Endothelial cell of umbilical vein (primary cell): ENCODE results near the gene IGFBP2. TPM values are rescaled to one million over a fixed set of nuclear protein-coding genes. Genes with fewer than 3 reads are reported as not detected.

Experiments used
- BruUV-seq: library from RNA; stranded (reverse); fragments of 400-500 nt; replicated peaks from 2 replicates; lab custom pipeline; 2021; lab: Mats Ljungman, UMichigan
- CTCF ChIA-PET: fragments of 300-600, 350-600 bp; sonication (Branson Sonifier 250); formaldehyde crosslinking; loops from one replicate; lab custom pipeline; 2021; ENCODE audit warnings: antibody characterized with exemption, inconsistent platforms; lab: Charles Lee
- POLR2A ChIA-PET: fragments of 300-600, 350-600 bp; sonication (Branson Sonifier 250); formaldehyde crosslinking; loops from one replicate; lab custom pipeline; 2021; ENCODE audit warnings: antibody characterized with exemption, inconsistent platforms; lab: Charles Lee
- DNase-seq: peaks from one replicate; pipeline ENCODE4 v3.0.0-alpha.2; 2011; ENCODE audit warnings: low read depth, low spot score
- FAIRE-seq: peaks from 2 replicates; lab custom pipeline; 2011; peaks lifted over from hg19 to GRCh38; lab: Jason Lieb, UNC
- H2AFZ ChIP-seq: 2 replicates; pipeline ENCODE4 v1.6.0; 2012; ENCODE audit warnings: low read depth, low read length, control low read depth, inconsistent platforms
- H3K27ac ChIP-seq: 2 replicates; pipeline ENCODE4 v1.5.1; 2011; ENCODE audit warnings: low read depth, mild to moderate bottlenecking, control low read depth, low read length, moderate library complexity; ENCODE audit not compliant: insufficient read depth
- H3K27me3 ChIP-seq, 2 experiments: 2 replicates each; pipeline versions ENCODE4 v1.6.0 to v1.6.1; 2011; ENCODE audit warnings: low read length in 2 of 2, mixed read lengths in 1 of 2; ENCODE audit not compliant: control insufficient read depth in 2 of 2, insufficient read depth in 2 of 2
- H3K36me3 ChIP-seq, 2 experiments: 2 replicates in 1 of 2; 3 replicates in 1 of 2; pipeline ENCODE4 v1.5.1; 2011; ENCODE audit warnings: low read length in 2 of 2, mild to moderate bottlenecking in 1 of 2, moderate library complexity in 1 of 2; ENCODE audit not compliant: control insufficient read depth in 2 of 2, insufficient read depth in 2 of 2; ENCODE audit errors: extremely low read depth in 1 of 2
- H3K4me1 ChIP-seq: 3 replicates; pipeline ENCODE4 v1.5.1; 2011; ENCODE audit warnings: mild to moderate bottlenecking, low read length; ENCODE audit not compliant: control insufficient read depth, insufficient read depth; ENCODE audit errors: extremely low read depth
- H3K4me2 ChIP-seq: 2 replicates; pipeline ENCODE4 v1.6.1; 2011; ENCODE audit warnings: low read length, control low read depth, mixed read lengths; ENCODE audit not compliant: insufficient read depth
- H3K4me3 ChIP-seq, 3 experiments: fragments of 200-600 bp in 1 of 3; sonication (generic), shearing (Covaris generic) in 1 of 3; replicated peaks in 1 of 3; 2 replicates each; pipeline ENCODE4 v1.5.1; 2011 to 2016; ENCODE audit warnings: control low read depth in 3 of 3, low read length in 3 of 3, mild to moderate bottlenecking in 2 of 3, inconsistent platforms in 1 of 3, low read depth in 1 of 3, moderate library complexity in 1 of 3; ENCODE audit not compliant: insufficient read depth in 1 of 3
- H3K79me2 ChIP-seq: 2 replicates; pipeline ENCODE4 v1.6.0; 2012; ENCODE audit warnings: low read length, inconsistent platforms; ENCODE audit not compliant: control insufficient read depth, insufficient read depth
- H3K9ac ChIP-seq: replicated peaks from 2 replicates; pipeline ENCODE3; 2011; ENCODE audit warnings: low read length, control low read depth; ENCODE audit not compliant: insufficient read depth; ENCODE audit errors: extremely low read depth
- H3K9me1 ChIP-seq: replicated peaks from 3 replicates; pipeline ENCODE4 v1.6.0; 2011; ENCODE audit warnings: mild to moderate bottlenecking, low read length; ENCODE audit not compliant: control insufficient read depth, insufficient read depth; ENCODE audit errors: extremely low read depth
- H3K9me3 ChIP-seq: replicated peaks from 2 replicates; pipeline ENCODE4 v1.5.1; 2012; ENCODE audit warnings: low read length, inconsistent platforms; ENCODE audit not compliant: control insufficient read depth, insufficient read depth
- H4K20me1 ChIP-seq: replicated peaks from 2 replicates; pipeline ENCODE3; 2011; ENCODE audit warnings: mild to moderate bottlenecking, low read length; ENCODE audit not compliant: control insufficient read depth, insufficient read depth; ENCODE audit errors: extremely low read depth
- CTCF ChIP-seq, 2 donors: IDR thresholded peaks; 1 replicate in 1 of 2; 2 replicates in 1 of 2; pipeline ENCODE4 v1.5.1; 2011; ENCODE audit warnings: low read length in 2 of 2, mild to moderate bottlenecking in 2 of 2, moderate library complexity in 2 of 2, control low read depth in 1 of 2, inconsistent platforms in 1 of 2, low read depth in 1 of 2; ENCODE audit not compliant: insufficient read depth in 1 of 2; ENCODE audit errors: extremely low read depth in 1 of 2
- EZH2 ChIP-seq: IDR thresholded peaks from 2 replicates; pipeline ENCODE4 v1.6.1; 2012; ENCODE audit warnings: borderline replicate concordance, low read depth, mild to moderate bottlenecking, moderate library complexity, low read length, inconsistent platforms; ENCODE audit not compliant: severe bottlenecking
- FOS ChIP-seq: IDR thresholded peaks from 2 replicates; pipeline ENCODE4 v1.6.1; 2011; ENCODE audit warnings: mild to moderate bottlenecking, low read length, moderate library complexity, borderline replicate concordance; ENCODE audit not compliant: insufficient read depth
- GATA2 ChIP-seq: IDR thresholded peaks from 2 replicates; pipeline ENCODE4 v1.7.0; 2011; ENCODE audit warnings: low read depth, mild to moderate bottlenecking, moderate library complexity, mixed read lengths, low read length; ENCODE audit not compliant: insufficient read length, insufficient read depth
- JUN ChIP-seq: IDR thresholded peaks from 2 replicates; pipeline ENCODE4 v1.6.1; 2011; ENCODE audit warnings: borderline replicate concordance, low read depth; ENCODE audit not compliant: insufficient read length, insufficient read depth
- MAX ChIP-seq: IDR thresholded peaks from 2 replicates; pipeline ENCODE4 v1.6.1; 2011; ENCODE audit not compliant: insufficient read depth, insufficient read length
- MYC ChIP-seq: IDR thresholded peaks from one replicate; pipeline ENCODE4 v1.6.1; 2011; ENCODE audit warnings: mild to moderate bottlenecking, low read depth, low read length
- POLR2A ChIP-seq: IDR thresholded peaks from 2 replicates; pipeline ENCODE4 v1.6.1; 2012; ENCODE audit warnings: low read depth, mild to moderate bottlenecking, control low read depth, low read length
- POLR2AphosphoS5 ChIP-seq: IDR thresholded peaks from 2 replicates; pipeline ENCODE4 v1.6.1; 2012; ENCODE audit warnings: low read depth, mild to moderate bottlenecking, control low read depth, low read length, moderate library complexity; ENCODE audit not compliant: insufficient read depth
- dilution Hi-C: fragments of 300-500 bp; cut with MboI; formaldehyde crosslinking; loops from one replicate; pipeline ENCODE4 v1.15.0; 2019; ENCODE audit warnings: low sequenced_read_pairs; ENCODE audit not compliant: extremely low pct_ligation_motif_present
- intact Hi-C: fragments of 100-400 bp; cut with micrococcal nuclease; formaldehyde crosslinking; loops from one replicate; pipeline ENCODE4 v1.10.0; 2022
- polyA plus RNA-seq, 4 experiments: library from polyadenylated mRNA; depleted of rRNA in 3 of 4; stranded (reverse) in 3 of 4; unstranded in 1 of 4; fragments of >200 nt; gene quantifications; 2 replicates each; pipeline versions ENCODE4 v1.2.1 to v1.2.3, GENCODE V29; 2011 to 2012; ENCODE audit warnings: missing spikeins in 1 of 4
- total RNA-seq: library from RNA; stranded (reverse); gene quantifications from 2 replicates; pipeline ENCODE4 v1.2.3, GENCODE V29; 2021

Gene IGFBP2
- total and polyA plus RNA-seq, 2 donors (not counting 3 experiments of a cell fraction or from before 2014, with no cell fraction given): 212 to 261 TPM

- Histone ChIP-seq H3K9ac (peak overlapping the region; percentile 57), H3K27me3 (peaks cover 6 to 9% of the 10 kb centered on the region in 2 experiments), H4K20me1 (no peaks in the 10 kb centered on the region), H3K4me2 (peak overlapping the region; percentile 79), H3K9me1 (no peaks in the 10 kb centered on the region), H3K4me3 (peak overlapping the region; percentile 52 to 79 (median 59)), H3K79me2 (peaks cover 18% of the 10 kb centered on the region), H3K27ac (no peak overlapping the region), H3K4me1 (peaks cover 30% of the 10 kb centered on the region), H3K9me3 (no peaks in the 10 kb centered on the region), H3K36me3 (no peaks in the 10 kb centered on the region), H2AFZ (peak overlapping the region; percentile 80)
- dilution Hi-C loops (no loop called here), intact Hi-C loops (loop anchor here (1.0 to 10.0 kb wide), 4 partner anchors 21 to 519 kb away; no protein-coding TSS in a partner anchor)
- FAIRE-seq: no peak
- CTCF ChIA-PET: interaction anchor here (1.6 to 3.3 kb wide), 2 partner anchors 33 to 115 kb away, joined by 4 to 20 read pairs; no protein-coding TSS in a partner anchor
- TF ChIP-seq GATA2 (no peak), FOS (no peak), MAX (no peak), POLR2AphosphoS5 (no peak), POLR2A (no peak), CTCF (IDR thresholded peaks at IDR 0.05; ENCODE audit: extremely low read depth in 1 of 2, insufficient read depth in 1 of 2, low read depth in 1 of 2, low read length in 2 of 2) (no peak), MYC (no peak), EZH2 (no peak), JUN (no peak)
- BruUV-seq: no TSS peak
- peak; percentile 55 for DNase-seq
- POLR2A ChIA-PET: no interaction called here
Observed at GRCh38 chr2:216633616-216634369, 573 bp downstream of the IGFBP2 start.
